ENCODE results near the gene LRRC3.

- no peak for TF ChIP-seq CBX5 (IDR thresholded peaks at IDR 0.05; ENCODE audit: low read depth, low read length)
- TF ChIP-seq CTCF (IDR thresholded peaks at IDR 0.05; ENCODE audit: control extremely low read depth in 1 of 3, insufficient read depth in 1 of 3, low read depth in 1 of 3, low read length in 3 of 3), result no peak
- no peak for TF ChIP-seq JUND (IDR thresholded peaks at IDR 0.05; ENCODE audit: low read length)
- no peak for TF ChIP-seq RAD21 (IDR thresholded peaks at IDR 0.05 in 1 of 2, conservative IDR thresholded peaks at IDR 0.05 in 1 of 2; ENCODE audit: low read depth in 2 of 2, low read length in 2 of 2)
- TF ChIP-seq SIX5 (IDR thresholded peaks at IDR 0.05; ENCODE audit: low read depth, low read length), result no peak
- no peak for TF ChIP-seq CEBPB (IDR thresholded peaks at IDR 0.05; ENCODE audit: low read depth, low read length)
- no peak for TF ChIP-seq POLR2AphosphoS5 (IDR thresholded peaks at IDR 0.05; ENCODE audit: low read depth, low read length)
- no peak for TF ChIP-seq ZNF274 (IDR thresholded peaks at IDR 0.05; ENCODE audit: borderline replicate concordance, extremely low read depth, low read length)
- TF ChIP-seq POLR2A (IDR thresholded peaks at IDR 0.05; ENCODE audit: control extremely low read depth in 1 of 2, low read depth in 2 of 2, low read length in 2 of 2), result no peak
- TF ChIP-seq RFX5 (IDR thresholded peaks at IDR 0.05; ENCODE audit: borderline replicate concordance, low read depth, low read length), result no peak
- TF ChIP-seq TAF1 (IDR thresholded peaks at IDR 0.05; ENCODE audit: low read depth, low read length), result no peak
- no peak for TF ChIP-seq RNF2 (IDR thresholded peaks at IDR 0.05; ENCODE audit: borderline replicate concordance, low read depth, low read length, missing control alignments, poor library complexity, severe bottlenecking)
- TF ChIP-seq EZH2 (IDR thresholded peaks at IDR 0.05; ENCODE audit: low read depth, low read length, severe bottlenecking), result no peak
Measured at GRCh38 chr21:44408226-44408625, 47.1 kb upstream of the LRRC3 start.

Data from H1 (cell line).